CD14-positive monocyte (primary cell): Measurements from ENCODE around the gene MYL12B. TPM values are rescaled to one million over a fixed set of nuclear protein-coding genes. Genes with fewer than 3 reads are reported as not detected.

Experiments
- DNase-seq, 3 donors: peaks; one replicate each; pipeline ENCODE4 v3.0.0-alpha.2; 2011 to 2022
- H2AFZ ChIP-seq: 2 replicates; pipeline ENCODE4 v1.6.0; 2012; ENCODE audit warnings: mild to moderate bottlenecking, low read depth, low read length, inconsistent platforms; ENCODE audit not compliant: insufficient read depth, poor library complexity, severe bottlenecking
- H3K27ac ChIP-seq, 2 donors: 1 replicate in 1 of 2; 2 replicates in 1 of 2; pipeline ENCODE4 v1.5.1; 2012 to 2013; ENCODE audit warnings: low read length in 2 of 2, control low read depth in 1 of 2, inconsistent platforms in 1 of 2, low read depth in 1 of 2, mild to moderate bottlenecking in 1 of 2
- H3K27me3 ChIP-seq, 2 donors: one replicate each; pipeline versions ENCODE4 v1.6.0 to v1.6.1; 2011 to 2013; ENCODE audit warnings: low read length in 2 of 2; ENCODE audit not compliant: control insufficient read depth in 2 of 2, insufficient read depth in 2 of 2
- H3K36me3 ChIP-seq, 2 donors: replicated peaks in 1 of 2; 1 replicate in 1 of 2; 2 replicates in 1 of 2; pipeline versions ENCODE4 v1.5.1 to v1.6.1; 2012 to 2013; ENCODE audit warnings: low read length in 2 of 2, control low read depth in 1 of 2, inconsistent platforms in 1 of 2, mild to moderate bottlenecking in 1 of 2; ENCODE audit not compliant: insufficient read depth in 2 of 2, control insufficient read depth in 1 of 2
- H3K4me1 ChIP-seq, 2 donors: 1 replicate in 1 of 2; 2 replicates in 1 of 2; pipeline versions ENCODE4 v1.5.1 to v1.6.1; 2012 to 2013; ENCODE audit warnings: low read length in 2 of 2, control low read depth in 1 of 2, inconsistent platforms in 1 of 2, mild to moderate bottlenecking in 1 of 2, moderate library complexity in 1 of 2; ENCODE audit not compliant: insufficient read depth in 2 of 2, control insufficient read depth in 1 of 2
- H3K4me2 ChIP-seq: replicated peaks from 2 replicates; pipeline ENCODE3; 2012; ENCODE audit warnings: low read length, moderate library complexity, mild to moderate bottlenecking; ENCODE audit not compliant: poor library complexity, severe bottlenecking; ENCODE audit errors: extremely low read depth
- H3K4me3 ChIP-seq, 3 experiments: fragments of 200-600 bp in 1 of 3; sonication (generic) in 1 of 3; replicated peaks in 1 of 3; 1 replicate in 2 of 3; 2 replicates in 1 of 3; pipeline ENCODE4 v1.5.1; 2011 to 2013; ENCODE audit warnings: low read length in 3 of 3, mild to moderate bottlenecking in 3 of 3, control low read depth in 2 of 3, low read depth in 2 of 3, inconsistent platforms in 1 of 3, moderate library complexity in 1 of 3
- H3K79me2 ChIP-seq: 2 replicates; pipeline ENCODE4 v1.6.0; 2012; ENCODE audit warnings: mild to moderate bottlenecking, control low read depth, inconsistent platforms, low read length, moderate library complexity; ENCODE audit not compliant: insufficient read depth
- H3K9ac ChIP-seq: 2 replicates; pipeline ENCODE4 v1.6.0; 2017; ENCODE audit warnings: low read length, mild to moderate bottlenecking; ENCODE audit not compliant: insufficient read depth, poor library complexity, severe bottlenecking
- H3K9me3 ChIP-seq, 2 donors: replicated peaks in 1 of 2; 1 replicate in 1 of 2; 2 replicates in 1 of 2; pipeline versions ENCODE4 v1.5.1 to v1.6.1; 2012 to 2013; ENCODE audit warnings: low read length in 2 of 2, control low read depth in 1 of 2; ENCODE audit not compliant: control insufficient read depth in 1 of 2, insufficient read depth in 1 of 2
- H4K20me1 ChIP-seq: 2 replicates; pipeline ENCODE4 v1.6.0; 2012; ENCODE audit warnings: mild to moderate bottlenecking, low read length, control low read depth, moderate library complexity; ENCODE audit not compliant: insufficient read depth
- H3K27ac Mint-ChIP-seq, 7 donors: one replicate each; pipeline ENCODE4 v1.8.0; 2020; ENCODE audit warnings: mild to moderate bottlenecking in 7 of 7, mixed read lengths in 7 of 7, moderate library complexity in 6 of 7, inconsistent platforms in 2 of 7
- H3K27me3 Mint-ChIP-seq, 3 donors: one replicate each; pipeline ENCODE4 v1.8.0; 2021 to 2022; ENCODE audit warnings: low read depth in 3 of 3, mild to moderate bottlenecking in 3 of 3, mixed read lengths in 3 of 3, moderate library complexity in 3 of 3, inconsistent platforms in 1 of 3
- H3K36me3 Mint-ChIP-seq, 2 donors: one replicate each; pipeline ENCODE4 v1.8.0; 2020; ENCODE audit warnings: mixed read lengths in 2 of 2, inconsistent platforms in 1 of 2, mild to moderate bottlenecking in 1 of 2
- H3K4me1 Mint-ChIP-seq: one replicate; pipeline ENCODE4 v1.8.0; 2020; ENCODE audit warnings: mild to moderate bottlenecking, mixed read lengths
- H3K4me3 Mint-ChIP-seq, 2 donors: one replicate each; pipeline ENCODE4 v1.8.0; 2020; ENCODE audit warnings: mild to moderate bottlenecking in 2 of 2, mixed read lengths in 2 of 2, moderate library complexity in 1 of 2
- H3K9me3 Mint-ChIP-seq, 7 donors: one replicate each; pipeline ENCODE4 v1.8.0; 2020 to 2022; ENCODE audit warnings: mixed read lengths in 7 of 7, mild to moderate bottlenecking in 6 of 7, moderate library complexity in 6 of 7, inconsistent platforms in 2 of 7
- CTCF ChIP-seq: fragments of 200-600 bp; IDR thresholded peaks from one replicate; pipeline ENCODE4 v1.8.0; 2022; ENCODE audit warnings: antibody characterized with exemption, mild to moderate bottlenecking
- WGBS: methylation state at CpG from one replicate; pipeline ENCODE4 v1.1.5; 2013; ENCODE audit warnings: missing lambda C conversion rate; ENCODE audit not compliant: insufficient coverage; 5-methylcytosine and 5-hydroxymethylcytosine counted together
- intact Hi-C, 2 donors: fragments of 100-400 bp; cut with micrococcal nuclease; formaldehyde crosslinking; loops; one replicate each; pipeline versions ENCODE4 v1.15.0 to v1.15.1; 2023
- polyA plus RNA-seq, 3 donors: library from polyadenylated mRNA; depleted of rRNA in 1 of 3; unstranded in 2 of 3; stranded (reverse) in 1 of 3; fragments of 300-500 nt in 2 of 3; fragments of >200 nt in 1 of 3; fragmentation: Illumina TruSeq in 2 of 3; gene quantifications; 1 replicate in 2 of 3; 2 replicates in 1 of 3; pipeline ENCODE4 v1.2.3, GENCODE V29; 2012 to 2021

The MYL12B gene
- polyA plus RNA-seq, 3 donors, result 295 to 814 (median 727) TPM

GRCh38 chr18:3224223-3224622, 37.7 kb upstream of the MYL12B start:
- intact Hi-C loops, result no loop called here

GRCh38 chr18:3225588-3225987, 36.3 kb upstream of the MYL12B start:
- no peak overlapping the region for H3K27ac ChIP-seq
- no peak overlapping the region for H3K4me3 ChIP-seq
- no CpG with 5 or more reads among the region's 3 CpGs for WGBS
- H3K9me3 ChIP-seq, result no peaks in the 10 kb centered on the region
- no peaks in the 10 kb centered on the region for H3K79me2 ChIP-seq
- TF ChIP-seq CTCF, result no peak
- H3K27me3 Mint-ChIP-seq, result peaks cover 0 to 3% (median 2%) of the 10 kb centered on the region in 3 donors
- H3K4me1 ChIP-seq, result no peaks in the 10 kb centered on the region
- H2AFZ ChIP-seq, result no peak overlapping the region
- no peaks in the 10 kb centered on the region for H3K36me3 Mint-ChIP-seq
- no peak overlapping the region for H3K9ac ChIP-seq
- intact Hi-C loops, result no loop called here
- H3K27me3 ChIP-seq, result no peaks in the 10 kb centered on the region
- peaks cover under 1% of the 10 kb centered on the region for H3K4me1 Mint-ChIP-seq
- H3K4me3 Mint-ChIP-seq, result no peak overlapping the region
- H4K20me1 ChIP-seq, result no peaks in the 10 kb centered on the region
- no peak overlapping the region for H3K4me2 ChIP-seq
- no peak overlapping the region for H3K27ac Mint-ChIP-seq
- H3K36me3 ChIP-seq, result no peaks in the 10 kb centered on the region
- H3K9me3 Mint-ChIP-seq, result peaks cover 0 to 2% (median 0%) of the 10 kb centered on the region in 7 donors
- DNase-seq, result no peak

More at GRCh38 chr18:3224223-3224622, 37.7 kb upstream of the MYL12B start:
- Histone ChIP-seq H3K27me3 (no peaks in the 10 kb centered on the region), H3K9me3 (no peaks in the 10 kb centered on the region), H2AFZ (no peak overlapping the region), H3K27ac (no peak overlapping the region), H3K4me3 (no peak overlapping the region), H3K4me2 (no peak overlapping the region), H3K79me2 (no peaks in the 10 kb centered on the region), H3K9ac (no peak overlapping the region), H3K4me1 (no peaks in the 10 kb centered on the region), H3K36me3 (no peaks in the 10 kb centered on the region), H4K20me1 (no peaks in the 10 kb centered on the region)
- 92% methylated on average over 2 of the region's 3 CpGs for WGBS
- DNase-seq, result no peak
- no peak overlapping the region for H3K27ac Mint-ChIP-seq
- peaks cover 0 to 2% (median 0%) of the 10 kb centered on the region in 7 donors for H3K9me3 Mint-ChIP-seq
- H3K4me1 Mint-ChIP-seq, result no peaks in the 10 kb centered on the region
- H3K4me3 Mint-ChIP-seq, result no peak overlapping the region
- H3K27me3 Mint-ChIP-seq, result peaks cover 0 to 3% (median 2%) of the 10 kb centered on the region in 3 donors
- no peak for TF ChIP-seq CTCF
- no peaks in the 10 kb centered on the region for H3K36me3 Mint-ChIP-seq
